SK-N-SH (cell line): Measurements from ENCODE around the gene TTC28. TPM values are rescaled to one million over a fixed set of nuclear protein-coding genes. Genes with fewer than 3 reads are reported as not detected.

Source experiments
- CTCF ChIA-PET: fragments of 300-600, 350-600 bp; formaldehyde crosslinking; extraction: SDS; loops from one replicate; lab custom pipeline; 2021; lab: Yijun Ruan, JAX
- POLR2A ChIA-PET: fragments of 350-600 bp; sonication (Branson Sonifier 250); formaldehyde crosslinking; extraction: SDS; loops from one replicate; lab custom pipeline; 2020; ENCODE audit warnings: antibody characterized with exemption, inconsistent platforms; lab: Yijun Ruan, JAX
- DNase-seq: peaks from one replicate; pipeline ENCODE4 v3.0.0; 2012
- H2AFZ ChIP-seq: fragments of 200-600 bp; sonication (generic); 2 replicates; pipeline ENCODE4 v1.8.1; 2016; ENCODE audit warnings: antibody characterized with exemption, mild to moderate bottlenecking, low read depth
- H3F3A ChIP-seq: fragments of 200-600 bp; sonication (generic); replicated peaks from 2 replicates; pipeline ENCODE3; 2016; ENCODE audit warnings: antibody characterized with exemption, mild to moderate bottlenecking; ENCODE audit not compliant: insufficient read depth
- H3K27ac ChIP-seq, 2 experiments: fragments of 200-500 bp in 1 of 2; fragments of 200-600 bp in 1 of 2; sonication (Bioruptor generic) in 1 of 2; sonication (generic), shearing (Covaris generic) in 1 of 2; 2 replicates each; pipeline versions ENCODE4 v1.5.1 to v1.6.1; 2014 to 2016; ENCODE audit warnings: low read depth in 2 of 2, inconsistent platforms in 1 of 2, low read length in 1 of 2, mild to moderate bottlenecking in 1 of 2, mixed read lengths in 1 of 2
- H3K27me3 ChIP-seq: fragments of 200-600 bp; sonication (generic), shearing (Covaris generic); 2 replicates; pipeline ENCODE4 v1.6.1; 2016; ENCODE audit warnings: mixed run types; ENCODE audit not compliant: insufficient read depth
- H3K36me3 ChIP-seq, 2 experiments: fragments of 200-500 bp in 1 of 2; fragments of 200-600 bp in 1 of 2; sonication (Bioruptor generic) in 1 of 2; sonication (generic) in 1 of 2; replicated peaks in 1 of 2; 2 replicates each; pipeline versions ENCODE3 to v1.5.1; 2014 to 2016; ENCODE audit warnings: low read length in 1 of 2, mild to moderate bottlenecking in 1 of 2; ENCODE audit not compliant: insufficient read depth in 2 of 2, control insufficient read depth in 1 of 2
- H3K4me1 ChIP-seq, 2 experiments: fragments of 200-500 bp in 1 of 2; fragments of 200-600 bp in 1 of 2; sonication (Bioruptor generic) in 1 of 2; sonication (generic), shearing (Covaris generic) in 1 of 2; 2 replicates each; pipeline versions ENCODE4 v1.5.1 to v1.6.1; 2014 to 2016; ENCODE audit warnings: low read depth in 1 of 2, low read length in 1 of 2, mixed run types in 1 of 2; ENCODE audit not compliant: insufficient read depth in 2 of 2, control insufficient read depth in 1 of 2
- H3K4me2 ChIP-seq: fragments of 200-600 bp; sonication (generic), shearing (Covaris generic); 2 replicates; pipeline ENCODE4 v1.6.1; 2017; ENCODE audit warnings: mixed run types
- H3K4me3 ChIP-seq, 2 experiments: fragments of 200-500 bp in 1 of 2; fragments of 200-600 bp in 1 of 2; sonication (Bioruptor generic) in 1 of 2; sonication (generic), shearing (Covaris generic) in 1 of 2; 2 replicates each; pipeline versions ENCODE4 v1.5.1 to v1.8.1; 2014 to 2016; ENCODE audit warnings: low read depth in 2 of 2, inconsistent platforms in 1 of 2, low read length in 1 of 2, mild to moderate bottlenecking in 1 of 2, mixed read lengths in 1 of 2, moderate library complexity in 1 of 2
- H3K79me2 ChIP-seq: fragments of 200-600 bp; sonication (generic); 2 replicates; pipeline ENCODE4 v1.8.1; 2017; ENCODE audit warnings: mild to moderate bottlenecking; ENCODE audit not compliant: insufficient read depth
- H3K9ac ChIP-seq: fragments of 200-600 bp; sonication (generic); 2 replicates; pipeline ENCODE4 v1.6.1; 2017; ENCODE audit warnings: mixed run types
- H3K9me2 ChIP-seq: fragments of 200-600 bp; sonication (generic); 2 replicates; pipeline ENCODE4 v1.6.1; 2017; ENCODE audit warnings: mixed run types
- H3K9me3 ChIP-seq: fragments of 200-600 bp; sonication (generic); 2 replicates; pipeline ENCODE4 v1.6.1; 2017; ENCODE audit warnings: mixed run types, mild to moderate bottlenecking, moderate library complexity
- H4K20me1 ChIP-seq: fragments of 200-600 bp; sonication (generic); 2 replicates; pipeline ENCODE4 v1.6.1; 2017; ENCODE audit warnings: mild to moderate bottlenecking, mixed run types; ENCODE audit not compliant: insufficient read depth
- EZH2phosphoT487 ChIP-seq: fragments of 200-600 bp; sonication (generic); IDR thresholded peaks from 2 replicates; pipeline ENCODE4 v1.6.1; 2017; ENCODE audit warnings: low read depth, mixed run types, mild to moderate bottlenecking, antibody characterized with exemption, moderate library complexity, borderline replicate concordance
- GABPA ChIP-seq: IDR thresholded peaks from 2 replicates; pipeline ENCODE4 v1.4.0; 2012; ENCODE audit warnings: low read depth, mild to moderate bottlenecking
- JUND ChIP-seq: IDR thresholded peaks from 2 replicates; pipeline ENCODE4 v1.4.0; 2012
- MEF2A ChIP-seq: IDR thresholded peaks from 2 replicates; pipeline ENCODE4 v1.4.0; 2012; ENCODE audit warnings: low read depth, borderline replicate concordance
- MXI1 ChIP-seq: IDR thresholded peaks from 2 replicates; pipeline ENCODE4 v1.6.1; 2012; ENCODE audit warnings: mild to moderate bottlenecking, low read depth, low read length, improper control_type of control experiment
- NRF1 ChIP-seq: IDR thresholded peaks from 2 replicates; pipeline ENCODE4 v1.6.1; 2012; ENCODE audit warnings: low read depth, mild to moderate bottlenecking, low read length
- POLR2AphosphoS5 ChIP-seq: IDR thresholded peaks from 2 replicates; pipeline ENCODE4 v1.6.1; 2012; ENCODE audit warnings: low read depth, low read length
- RCOR1 ChIP-seq: fragments of 150-350 bp; IDR thresholded peaks from 2 replicates; pipeline ENCODE4 v1.6.1; 2017; ENCODE audit warnings: antibody characterized with exemption, low read length
- RXRA ChIP-seq: IDR thresholded peaks from 2 replicates; pipeline ENCODE4 v1.4.0; 2012; ENCODE audit warnings: low read depth, mild to moderate bottlenecking, borderline replicate concordance
- SMC3 ChIP-seq: IDR thresholded peaks from 2 replicates; pipeline ENCODE4 v1.6.1; 2012; ENCODE audit warnings: low read depth, low read length, improper control_type of control experiment
- TAF1 ChIP-seq: IDR thresholded peaks from 2 replicates; pipeline ENCODE4 v1.6.1; 2012; ENCODE audit warnings: low read depth, mild to moderate bottlenecking, low read length, moderate library complexity, borderline replicate concordance
- TCF12 ChIP-seq: IDR thresholded peaks from 2 replicates; pipeline ENCODE4 v1.4.0; 2012
- TEAD4 ChIP-seq: IDR thresholded peaks from 2 replicates; pipeline ENCODE4 v1.4.0; 2012; ENCODE audit warnings: mild to moderate bottlenecking, borderline replicate concordance; ENCODE audit not compliant: insufficient read depth
- USF1 ChIP-seq: IDR thresholded peaks from 2 replicates; pipeline ENCODE4 v1.4.0; 2012; ENCODE audit warnings: low read depth, borderline replicate concordance
- USF2 ChIP-seq: fragments of 150-350 bp; IDR thresholded peaks from 2 replicates; pipeline ENCODE4 v1.6.1; 2017; ENCODE audit warnings: antibody characterized with exemption, low read length, low read depth, borderline replicate concordance
- WGBS: methylation state at CpG from one replicate; pipeline ENCODE4 v1.1.6; 2017; ENCODE audit warnings: low lambda C conversion rate; 5-methylcytosine and 5-hydroxymethylcytosine counted together
- polyA plus RNA-seq, 3 experiments: library from polyadenylated mRNA; depleted of rRNA; stranded (reverse); fragments of >200 nt; gene quantifications; 2 replicates each; pipeline ENCODE4 v1.2.3, GENCODE V29; 2012
- TF ChIP-seq, protein P1 (sequence below): IDR thresholded peaks from 2 replicates; pipeline ENCODE4; 2012

TTC28 gene
- polyA plus RNA-seq, 1 of the 3 experiments (the other 2 are of a cell fraction), result 5.9 TPM

DNA sequence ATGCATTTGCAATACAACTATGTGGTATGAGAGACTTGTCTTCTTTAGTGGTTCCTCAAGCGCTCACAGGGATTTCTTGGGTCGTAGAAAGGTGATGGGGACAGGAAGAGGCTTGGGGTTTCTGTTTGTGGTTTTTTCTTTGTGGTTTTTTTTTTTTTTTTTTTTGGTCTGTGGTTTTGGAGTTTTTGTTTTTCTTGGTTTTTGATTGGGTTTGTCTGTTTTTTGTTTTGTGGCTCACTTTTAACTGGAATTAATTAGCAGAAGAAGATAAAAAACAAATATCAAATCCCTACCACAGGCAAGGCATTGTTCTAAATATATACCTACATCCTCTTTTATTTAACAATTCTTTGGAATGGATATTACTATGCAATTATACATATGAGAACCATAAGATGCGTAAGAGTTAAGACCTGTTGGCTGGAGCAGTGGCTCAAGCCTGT lies 5.5 kb downstream of the TTC28 start:
- no peak overlapping the region for H3K4me3 ChIP-seq
- H3K27ac ChIP-seq, result no peak overlapping the region
- peaks cover 65% of the 10 kb centered on the region for H3K79me2 ChIP-seq
- H2AFZ ChIP-seq, result no peak overlapping the region
- H3K9me2 ChIP-seq, result no peaks in the 10 kb centered on the region
- H3K4me1 ChIP-seq, result peaks cover 0 to 5% of the 10 kb centered on the region in 2 experiments; a peak in 1 of 4 replicates
- H4K20me1 ChIP-seq, result peaks cover 25% of the 10 kb centered on the region
- peak; percentile 10 for DNase-seq
- TF ChIP-seq USF2 (no peak), POLR2AphosphoS5 (0 out of 2 replicates have a peak, but pooled peaks have one; percentile 33), RXRA (peak; percentile 65; the same call in 1 of the 2 replicates), SMC3 (no peak), TCF12 (peak; percentile 80)
- TF ChIP-seq, protein P1, sequence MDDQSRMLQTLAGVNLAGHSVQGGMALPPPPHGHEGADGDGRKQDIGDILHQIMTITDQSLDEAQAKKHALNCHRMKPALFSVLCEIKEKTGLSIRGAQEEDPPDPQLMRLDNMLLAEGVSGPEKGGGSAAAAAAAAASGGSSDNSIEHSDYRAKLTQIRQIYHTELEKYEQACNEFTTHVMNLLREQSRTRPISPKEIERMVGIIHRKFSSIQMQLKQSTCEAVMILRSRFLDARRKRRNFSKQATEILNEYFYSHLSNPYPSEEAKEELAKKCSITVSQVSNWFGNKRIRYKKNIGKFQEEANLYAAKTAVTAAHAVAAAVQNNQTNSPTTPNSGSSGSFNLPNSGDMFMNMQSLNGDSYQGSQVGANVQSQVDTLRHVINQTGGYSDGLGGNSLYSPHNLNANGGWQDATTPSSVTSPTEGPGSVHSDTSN, result 0 out of 2 replicates have a peak, but pooled peaks have one; percentile 12
- H3K9ac ChIP-seq, result no peak overlapping the region
- H3K36me3 ChIP-seq, result peaks cover 0 to 3% of the 10 kb centered on the region in 2 experiments
- ChIA-PET POLR2A (interaction anchor here (0.6 kb wide), 1 partner anchor 1045 kb away, joined by 3 read pairs; no protein-coding TSS in a partner anchor), CTCF (interaction anchor here (0.9 kb wide), 1 partner anchor 73 kb away, joined by 3 read pairs; no protein-coding TSS in a partner anchor)
- peaks cover 8% of the 10 kb centered on the region for H3F3A ChIP-seq
- WGBS, result 71% methylated on average over 3 of the region's 3 CpGs
- H3K9me3 ChIP-seq, result no peaks in the 10 kb centered on the region
- H3K4me2 ChIP-seq, result no peak overlapping the region
- no peaks in the 10 kb centered on the region for H3K27me3 ChIP-seq

GRCh38 chr22:28670756-28671155 lies 8.9 kb downstream of the TTC28 start:
- no peaks in the 10 kb centered on the region for H3K9me3 ChIP-seq
- H4K20me1 ChIP-seq, result peaks cover 23% of the 10 kb centered on the region
- H3K4me3 ChIP-seq, result no peak overlapping the region
- ChIA-PET POLR2A (no interaction called here), CTCF (no interaction called here)
- 98% methylated on average over 3 of the region's 3 CpGs for WGBS
- H2AFZ ChIP-seq, result no peak overlapping the region
- peaks cover 44% of the 10 kb centered on the region for H3K79me2 ChIP-seq
- no peaks in the 10 kb centered on the region for H3K27me3 ChIP-seq
- H3K36me3 ChIP-seq, result peaks cover 0 to 3% of the 10 kb centered on the region in 2 experiments
- H3K9ac ChIP-seq, result no peak overlapping the region
- peaks cover 0 to 5% of the 10 kb centered on the region in 2 experiments; a peak in 1 of 4 replicates for H3K4me1 ChIP-seq
- H3K9me2 ChIP-seq, result no peaks in the 10 kb centered on the region
- TF ChIP-seq USF1 (no peak), MXI1 (no peak), MEF2A (no peak), JUND (no peak), TCF12 (no peak), TEAD4 (no peak), NRF1 (no peak), TAF1 (no peak), USF2 (no peak), RCOR1 (no peak), GABPA (no peak), EZH2phosphoT487 (no peak)
- DNase-seq, result no peak
- H3K4me2 ChIP-seq, result no peak overlapping the region
- peaks cover 8% of the 10 kb centered on the region for H3F3A ChIP-seq
- H3K27ac ChIP-seq, result no peak overlapping the region
